Measurements from ENCODE around the gene CDPF1.

CDPF1 gene

DNA sequence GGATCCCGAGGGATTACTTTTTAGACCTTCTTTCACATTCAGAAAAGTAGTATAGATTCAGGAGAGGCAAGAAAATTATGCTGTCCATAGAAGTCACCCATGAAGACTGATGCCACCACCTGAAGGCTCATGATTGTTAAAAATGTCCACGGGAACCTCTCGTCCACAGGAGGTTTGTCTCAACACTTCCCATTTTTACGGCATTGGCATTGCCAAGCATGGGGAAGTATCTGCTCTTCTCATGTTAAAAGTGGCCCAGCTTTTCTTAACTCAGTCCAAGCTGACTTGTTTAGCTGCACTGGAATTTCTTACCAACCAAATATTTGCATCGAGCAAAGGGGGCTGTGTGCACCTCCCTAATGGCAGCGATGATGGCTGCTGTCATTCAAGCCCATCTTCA, 9.6 kb downstream of the CDPF1 start:
- Histone ChIP-seq H3K9me3 (no peaks in the 10 kb centered on the region), H3K27me3 (no peaks in the 10 kb centered on the region), H3K4me1 (peaks cover 20% of the 10 kb centered on the region), H3K36me3 (peaks cover 2% of the 10 kb centered on the region; the same call in 1 of the 2 replicates), H3K4me3 (ENCODE audit: low read depth, low read length) (no peak overlapping the region)
- no peak for DNase-seq
- TF ChIP-seq, protein P1, sequence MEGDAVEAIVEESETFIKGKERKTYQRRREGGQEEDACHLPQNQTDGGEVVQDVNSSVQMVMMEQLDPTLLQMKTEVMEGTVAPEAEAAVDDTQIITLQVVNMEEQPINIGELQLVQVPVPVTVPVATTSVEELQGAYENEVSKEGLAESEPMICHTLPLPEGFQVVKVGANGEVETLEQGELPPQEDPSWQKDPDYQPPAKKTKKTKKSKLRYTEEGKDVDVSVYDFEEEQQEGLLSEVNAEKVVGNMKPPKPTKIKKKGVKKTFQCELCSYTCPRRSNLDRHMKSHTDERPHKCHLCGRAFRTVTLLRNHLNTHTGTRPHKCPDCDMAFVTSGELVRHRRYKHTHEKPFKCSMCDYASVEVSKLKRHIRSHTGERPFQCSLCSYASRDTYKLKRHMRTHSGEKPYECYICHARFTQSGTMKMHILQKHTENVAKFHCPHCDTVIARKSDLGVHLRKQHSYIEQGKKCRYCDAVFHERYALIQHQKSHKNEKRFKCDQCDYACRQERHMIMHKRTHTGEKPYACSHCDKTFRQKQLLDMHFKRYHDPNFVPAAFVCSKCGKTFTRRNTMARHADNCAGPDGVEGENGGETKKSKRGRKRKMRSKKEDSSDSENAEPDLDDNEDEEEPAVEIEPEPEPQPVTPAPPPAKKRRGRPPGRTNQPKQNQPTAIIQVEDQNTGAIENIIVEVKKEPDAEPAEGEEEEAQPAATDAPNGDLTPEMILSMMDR (IDR thresholded peaks at IDR 0.05; ENCODE audit: low read depth, low read length): no peak

DNA sequence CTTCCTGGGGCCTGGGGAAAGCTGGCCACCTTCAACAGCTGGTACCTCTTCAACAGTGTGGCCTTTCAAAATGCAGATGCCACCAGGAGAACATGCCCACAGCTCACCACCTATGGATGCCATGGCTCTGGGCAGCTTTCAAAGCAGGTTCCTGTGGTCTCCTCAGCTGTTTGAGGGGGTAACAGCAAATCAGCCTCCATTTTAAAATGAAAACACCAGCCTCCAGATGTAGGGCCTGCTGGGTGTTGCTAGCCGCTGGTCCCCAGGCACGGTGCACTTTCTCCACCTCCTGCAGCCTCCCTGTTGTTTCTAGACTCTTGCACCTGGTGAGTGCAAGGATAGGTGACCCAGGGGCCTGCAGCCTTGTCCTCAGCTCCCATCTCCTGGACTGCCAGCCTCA, 10.0 kb downstream of the CDPF1 start:
- no peaks in the 10 kb centered on the region for H3K27me3 ChIP-seq
- TF ChIP-seq, protein P1 (IDR thresholded peaks at IDR 0.05; ENCODE audit: low read depth, low read length): no peak
- H3K9me3 ChIP-seq: no peaks in the 10 kb centered on the region
- no peak overlapping the region for H3K4me3 ChIP-seq (ENCODE audit: low read depth, low read length)
- H3K36me3 ChIP-seq: peaks cover 2% of the 10 kb centered on the region; the same call in 1 of the 2 replicates
- H3K4me1 ChIP-seq: peaks cover 15% of the 10 kb centered on the region
- no peak for DNase-seq

DNA sequence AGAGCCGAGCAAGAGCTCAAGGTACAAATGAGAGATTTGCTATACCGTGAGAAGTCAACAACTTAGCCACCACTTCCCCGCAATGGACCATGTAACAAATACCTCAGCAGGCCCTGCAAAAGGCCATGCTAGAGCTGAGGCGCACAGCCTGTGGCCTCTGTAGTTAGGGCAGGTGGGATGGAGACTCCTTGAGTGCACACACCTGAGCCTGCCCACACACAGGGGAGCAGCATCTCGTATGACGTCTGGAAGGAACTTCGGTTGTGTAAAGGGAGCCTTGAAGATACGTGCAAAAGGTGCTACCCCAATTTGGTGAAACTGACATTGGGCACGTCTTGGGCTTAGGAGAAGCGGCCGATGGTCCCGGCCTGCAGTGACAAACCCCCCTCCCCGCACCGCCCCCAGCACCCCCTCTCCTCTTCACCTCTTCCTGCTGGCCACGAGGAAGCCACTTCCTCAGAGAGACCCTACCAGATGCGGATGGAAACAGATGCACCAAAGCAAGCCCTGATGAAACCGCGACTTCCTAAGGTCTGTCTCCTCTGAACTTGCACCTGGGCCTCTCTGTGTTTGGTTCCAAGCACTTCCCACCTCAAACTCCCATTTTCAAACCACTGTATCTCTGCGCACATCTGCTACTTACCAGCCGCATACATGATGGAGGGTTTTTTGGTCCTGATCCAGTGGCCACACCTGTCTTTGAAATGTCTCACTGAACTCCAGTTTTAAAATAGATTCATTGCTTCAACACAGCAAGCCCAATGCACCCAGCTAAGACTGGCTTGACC, 10.6 kb downstream of the CDPF1 start:
- H3K4me3 ChIP-seq (ENCODE audit: low read depth, low read length): no peak overlapping the region
- no peaks in the 10 kb centered on the region for H3K27me3 ChIP-seq
- no peak for DNase-seq
- H3K9me3 ChIP-seq: no peaks in the 10 kb centered on the region
- H3K36me3 ChIP-seq: peaks cover 2% of the 10 kb centered on the region; the same call in 1 of the 2 replicates
- peaks cover 15% of the 10 kb centered on the region for H3K4me1 ChIP-seq
- TF ChIP-seq, protein P1 (IDR thresholded peaks at IDR 0.05; ENCODE audit: low read depth, low read length): no peak

DNA sequence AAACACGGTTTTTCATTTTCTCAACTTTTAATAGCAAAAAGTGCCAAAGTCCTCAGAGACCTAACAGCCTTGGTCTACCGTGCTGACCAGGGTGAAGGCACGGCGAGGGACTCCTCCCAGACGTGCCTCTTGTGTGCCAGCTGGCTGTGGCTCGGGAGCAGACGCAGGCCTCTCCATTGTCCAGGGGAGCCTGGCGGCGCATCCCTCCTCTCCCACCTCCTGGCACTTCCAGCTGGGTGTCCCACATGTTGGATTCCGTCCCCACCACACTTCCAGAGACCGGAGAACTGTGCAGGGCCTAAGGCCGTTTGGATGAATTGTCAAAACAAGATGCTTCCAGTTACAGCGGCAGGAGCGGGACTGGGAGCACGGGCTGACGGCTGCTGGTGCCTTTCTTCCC, 11.6 kb downstream of the CDPF1 start:
- Histone ChIP-seq H3K4me3 (ENCODE audit: low read depth, low read length) (no peak overlapping the region), H3K9me3 (no peaks in the 10 kb centered on the region), H3K27me3 (no peaks in the 10 kb centered on the region), H3K4me1 (peaks cover 15% of the 10 kb centered on the region), H3K36me3 (no peaks in the 10 kb centered on the region; the same call in 1 of the 2 replicates)
- TF ChIP-seq, protein P1 (IDR thresholded peaks at IDR 0.05; ENCODE audit: low read depth, low read length): no peak
- no peak for DNase-seq

DNA sequence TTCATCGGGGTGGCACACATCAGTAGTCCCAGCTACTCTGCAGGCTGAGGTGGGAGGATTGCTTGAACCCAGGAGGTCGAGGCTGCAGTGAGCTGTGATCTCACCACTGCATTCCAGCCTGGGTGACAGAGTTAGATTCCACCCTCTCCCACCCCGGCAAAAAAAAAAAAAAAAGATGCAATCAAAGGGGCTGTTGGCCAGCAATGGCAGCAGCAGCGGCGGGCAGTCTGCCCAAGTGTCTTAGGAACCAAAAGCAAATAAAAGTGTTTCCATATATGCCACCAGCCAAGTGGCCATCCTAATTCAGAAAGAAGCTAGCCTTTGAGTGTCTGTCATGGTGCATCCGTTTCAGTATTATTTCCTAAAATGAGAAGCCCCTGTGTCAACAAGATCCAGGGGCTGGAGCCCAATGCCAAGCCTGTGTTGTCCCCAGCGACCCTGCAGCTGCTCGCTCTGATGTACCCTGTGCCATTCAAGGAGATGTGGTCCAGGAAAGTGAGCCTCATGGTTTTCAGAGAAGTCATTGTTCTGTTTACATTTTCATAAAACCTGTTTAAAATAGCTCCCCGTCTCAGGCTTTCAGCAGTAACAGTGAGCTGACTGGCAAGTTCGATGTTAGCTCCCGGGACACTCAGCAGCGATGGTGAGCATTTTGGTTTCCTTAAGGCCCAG, 12.5 kb downstream of the CDPF1 start:
- no peak for DNase-seq
- Histone ChIP-seq H3K4me3 (ENCODE audit: low read depth, low read length) (no peak overlapping the region), H3K4me1 (peaks cover 20% of the 10 kb centered on the region), H3K27me3 (no peaks in the 10 kb centered on the region), H3K36me3 (no peaks in the 10 kb centered on the region; the same call in 1 of the 2 replicates), H3K9me3 (no peaks in the 10 kb centered on the region)
- TF ChIP-seq, protein P1 (IDR thresholded peaks at IDR 0.05; ENCODE audit: low read depth, low read length): no peak

DNA sequence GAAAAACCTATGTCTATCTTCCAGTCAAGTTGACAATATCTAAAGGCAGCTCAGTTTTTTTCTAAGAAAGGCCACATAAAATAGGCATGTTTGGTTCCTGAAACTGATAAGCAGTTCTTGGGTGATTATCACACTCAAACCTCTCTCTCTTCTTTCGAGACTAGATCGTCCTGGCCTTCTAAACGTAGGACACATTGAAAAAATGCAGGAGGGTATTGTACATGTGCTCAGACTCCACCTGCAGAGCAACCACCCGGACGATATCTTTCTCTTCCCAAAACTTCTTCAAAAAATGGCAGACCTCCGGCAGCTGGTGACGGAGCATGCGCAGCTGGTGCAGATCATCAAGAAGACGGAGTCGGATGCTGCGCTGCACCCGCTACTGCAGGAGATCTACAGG, 15.1 kb downstream of the CDPF1 start:
- TF ChIP-seq, protein P1 (IDR thresholded peaks at IDR 0.05; ENCODE audit: low read depth, low read length): no peak
- no peak for DNase-seq
- H3K36me3 ChIP-seq: no peaks in the 10 kb centered on the region; the same call in 1 of the 2 replicates

More for the DNA sequence above, 15.1 kb downstream of the CDPF1 start:
- Histone ChIP-seq H3K4me3 (ENCODE audit: low read depth, low read length) (no peak overlapping the region), H3K9me3 (no peaks in the 10 kb centered on the region), H3K27me3 (no peaks in the 10 kb centered on the region), H3K4me1 (peaks cover 6% of the 10 kb centered on the region)

Data from BE2C (cell line).